H1 (cell line): ENCODE measurements around the gene TOP1. TPM values are rescaled to one million over a fixed set of nuclear protein-coding genes. Genes with fewer than 3 reads are reported as not detected.

Source experiments
- CTCF ChIA-PET: fragments of 300-600 bp; sonication (Branson Sonifier 250); formaldehyde crosslinking; loops from one replicate; lab custom pipeline; 2021; ENCODE audit not compliant: partially characterized antibody; lab: Charles Lee
- POLR2A ChIA-PET: fragments of 300-600 bp; sonication (Branson Sonifier 250); formaldehyde crosslinking; loops from one replicate; lab custom pipeline; 2021; ENCODE audit warnings: inconsistent platforms; ENCODE audit not compliant: partially characterized antibody; lab: Charles Lee
- DNase-seq, 2 experiments: peaks; one replicate each; pipeline versions ENCODE4 v3.0.0 to v3.0.0-alpha.2; 2010 to 2022; ENCODE audit warnings: low spot score in 2 of 2, low read depth in 1 of 2, mixed read lengths in 1 of 2
- FAIRE-seq: peaks from 2 replicates; lab custom pipeline; 2011; peaks lifted over from hg19 to GRCh38; lab: Jason Lieb, UNC
- H2AFZ ChIP-seq: 2 replicates; pipeline ENCODE4 v1.8.1; 2012; ENCODE audit warnings: low read length, inconsistent platforms
- H2AK5ac ChIP-seq: 2 replicates; pipeline ENCODE4 v1.6.1; 2013; ENCODE audit warnings: low read depth, low read length
- H2BK120ac ChIP-seq: replicated peaks from 2 replicates; pipeline ENCODE3; 2013; ENCODE audit warnings: low read depth, low read length, inconsistent platforms
- H2BK12ac ChIP-seq: 2 replicates; pipeline ENCODE4 v1.6.1; 2013; ENCODE audit warnings: low read depth, low read length
- H2BK15ac ChIP-seq: 2 replicates; pipeline ENCODE4 v1.6.1; 2013; ENCODE audit warnings: low read length
- H2BK20ac ChIP-seq: 2 replicates; pipeline ENCODE4 v1.6.1; 2013; ENCODE audit warnings: low read length
- H2BK5ac ChIP-seq: 2 replicates; pipeline ENCODE4 v1.6.1; 2013; ENCODE audit warnings: low read depth, low read length
- H3K14ac ChIP-seq: 2 replicates; pipeline ENCODE4 v1.6.1; 2013; ENCODE audit warnings: inconsistent platforms; ENCODE audit not compliant: insufficient read length
- H3K18ac ChIP-seq: 2 replicates; pipeline ENCODE4 v1.6.1; 2013; ENCODE audit warnings: low read length; ENCODE audit errors: extremely low read depth
- H3K23ac ChIP-seq: 2 replicates; pipeline ENCODE4 v1.6.1; 2013; ENCODE audit warnings: inconsistent platforms; ENCODE audit not compliant: insufficient read length
- H3K23me2 ChIP-seq: 2 replicates; pipeline ENCODE4 v1.6.1; 2013; ENCODE audit warnings: low read depth, low read length
- H3K27ac ChIP-seq: 2 replicates; pipeline ENCODE4 v1.6.1; 2011; ENCODE audit warnings: low read depth, low read length, inconsistent platforms
- H3K27me3 ChIP-seq, 4 experiments: replicated peaks in 1 of 4; 1 replicate in 1 of 4; 2 replicates in 3 of 4; pipeline versions ENCODE4 v1.6.1 to v1.8.1; 2011 to 2013; ENCODE audit warnings: low read length in 3 of 4, mild to moderate bottlenecking in 3 of 4, inconsistent platforms in 2 of 4, mixed read lengths in 2 of 4, moderate library complexity in 1 of 4; ENCODE audit not compliant: control insufficient read depth in 3 of 4, insufficient read depth in 3 of 4; ENCODE audit errors: extremely low read depth in 1 of 4
- H3K36me3 ChIP-seq, 4 experiments: 2 replicates each; pipeline versions ENCODE4 v1.6.1 to v1.8.1; 2011 to 2013; ENCODE audit warnings: mild to moderate bottlenecking in 4 of 4, low read length in 3 of 4, moderate library complexity in 2 of 4, control low read depth in 1 of 4, inconsistent platforms in 1 of 4; ENCODE audit not compliant: insufficient read depth in 4 of 4, control insufficient read depth in 2 of 4
- H3K4ac ChIP-seq: replicated peaks from 2 replicates; pipeline ENCODE3; 2013; ENCODE audit warnings: low read length, low read depth, mixed read lengths, inconsistent platforms; ENCODE audit not compliant: insufficient read length
- H3K4me1 ChIP-seq, 4 experiments: replicated peaks in 1 of 4; 1 replicate in 1 of 4; 2 replicates in 3 of 4; pipeline versions ENCODE4 v1.6.1 to v1.8.1; 2011 to 2013; ENCODE audit warnings: low read length in 3 of 4, inconsistent platforms in 2 of 4, mixed read lengths in 1 of 4; ENCODE audit not compliant: insufficient read depth in 4 of 4, control insufficient read depth in 3 of 4
- H3K4me2 ChIP-seq, 2 experiments: 2 replicates each; pipeline versions ENCODE4 v1.6.1 to v1.8.1; 2011 to 2013; ENCODE audit warnings: low read depth in 2 of 2, low read length in 2 of 2, control low read depth in 1 of 2, inconsistent platforms in 1 of 2, mild to moderate bottlenecking in 1 of 2; ENCODE audit not compliant: insufficient read depth in 1 of 2
- H3K4me3 ChIP-seq, 4 experiments: fragments of 200-600, 300-600 bp in 1 of 4; sonication (generic), shearing (Covaris generic), sonication (Bioruptor Twin) in 1 of 4; 2 replicates each; pipeline versions ENCODE4 v1.5.1 to v1.8.1; 2011 to 2016; ENCODE audit warnings: low read length in 4 of 4, low read depth in 3 of 4, control low read depth in 2 of 4, inconsistent platforms in 2 of 4, mild to moderate bottlenecking in 2 of 4, mixed read lengths in 1 of 4, moderate library complexity in 1 of 4; ENCODE audit not compliant: insufficient read depth in 2 of 4; ENCODE audit errors: extremely low read depth in 1 of 4
- H3K56ac ChIP-seq: replicated peaks from 2 replicates; pipeline ENCODE3; 2013; ENCODE audit warnings: low read depth, mild to moderate bottlenecking, mixed read lengths, low read length, inconsistent platforms; ENCODE audit not compliant: insufficient read length
- H3K79me1 ChIP-seq: 2 replicates; pipeline ENCODE4 v1.6.1; 2013; ENCODE audit warnings: low read depth, low read length, control low read depth
- H3K79me2 ChIP-seq, 2 experiments: 2 replicates each; pipeline versions ENCODE4 v1.6.1 to v1.8.1; 2012 to 2013; ENCODE audit warnings: low read length in 2 of 2, mild to moderate bottlenecking in 2 of 2, inconsistent platforms in 1 of 2; ENCODE audit not compliant: insufficient read depth in 2 of 2, control insufficient read depth in 1 of 2
- H3K9ac ChIP-seq, 4 experiments: replicated peaks in 1 of 4; 1 replicate in 1 of 4; 2 replicates in 3 of 4; pipeline versions ENCODE4 v1.6.1 to v1.8.1; 2011 to 2013; ENCODE audit warnings: low read depth in 3 of 4, low read length in 3 of 4, control low read depth in 2 of 4, mild to moderate bottlenecking in 2 of 4, moderate library complexity in 2 of 4, inconsistent platforms in 1 of 4; ENCODE audit errors: extremely low read depth in 1 of 4
- H3K9me3 ChIP-seq, 2 experiments: 2 replicates each; pipeline versions ENCODE4 v1.6.1 to v1.8.1; 2012 to 2013; ENCODE audit warnings: mild to moderate bottlenecking in 2 of 2, moderate library complexity in 2 of 2, control low read depth in 1 of 2, inconsistent platforms in 1 of 2, low read depth in 1 of 2, low read length in 1 of 2, mixed read lengths in 1 of 2; ENCODE audit not compliant: insufficient read depth in 2 of 2
- H4K20me1 ChIP-seq, 2 experiments: replicated peaks in 1 of 2; 2 replicates each; pipeline versions ENCODE3 to v1.8.1; 2011 to 2013; ENCODE audit warnings: inconsistent platforms in 2 of 2, low read length in 2 of 2, mild to moderate bottlenecking in 1 of 2; ENCODE audit not compliant: insufficient read depth in 2 of 2, control insufficient read depth in 1 of 2
- H4K5ac ChIP-seq: 2 replicates; pipeline ENCODE4 v1.6.1; 2013; ENCODE audit warnings: low read length, low read depth, mixed read lengths, inconsistent platforms; ENCODE audit not compliant: insufficient read length
- H4K8ac ChIP-seq: 2 replicates; pipeline ENCODE4 v1.8.0; 2013; ENCODE audit warnings: mild to moderate bottlenecking, moderate library complexity, low read length, inconsistent platforms; ENCODE audit not compliant: insufficient read depth; ENCODE audit errors: extremely low read depth
- H4K91ac ChIP-seq: replicated peaks from 2 replicates; pipeline ENCODE3; 2013; ENCODE audit warnings: low read length, mixed read lengths, inconsistent platforms; ENCODE audit not compliant: insufficient read length
- WGBS, 2 experiments: shearing (Covaris generic) in 1 of 2; methylation state at CpG; one replicate each; pipeline versions ENCODE4 v1.1.6 to v1.1.7; 2013 to 2015; ENCODE audit warnings: low lambda C conversion rate in 2 of 2, mixed read lengths in 2 of 2, inconsistent platforms in 1 of 2, low coverage in 1 of 2, missing lambda C conversion rate in 1 of 2; ENCODE audit not compliant: insufficient replicate concordance in 2 of 2, insufficient coverage in 1 of 2, insufficient read length in 1 of 2; ENCODE audit errors: extremely low coverage in 1 of 2, missing lambda C conversion rate in 1 of 2; 5-methylcytosine and 5-hydroxymethylcytosine counted together
- polyA plus RNA-seq, 7 experiments: library from polyadenylated mRNA; depleted of rRNA in 3 of 7; stranded (reverse) in 5 of 7; unstranded in 2 of 7; fragments of >200 nt in 5 of 7; fragments of 200-250 nt in 2 of 7; gene quantifications; 1 replicate in 5 of 7; 2 replicates in 1 of 7; 4 replicates in 1 of 7; pipeline versions ENCODE4 v1.2.1 to v1.2.3, GENCODE V29; 2011 to 2013; ENCODE audit warnings: missing spikeins in 2 of 7, mixed read lengths in 2 of 7
- total RNA-seq: library from RNA; stranded (reverse); fragmentation: NEBNext Ultra II Directional; extraction: Animal tissue kit (Norgen Biotek cat#: 25700); gene quantifications from 2 replicates; pipeline ENCODE4 v1.2.1, GENCODE V29; 2021

TOP1 gene
- total and polyA plus RNA-seq, 2 of the 8 experiments (the other 6 are each of a cell fraction or from before 2014, with no cell fraction given), result 7.4 to 108 TPM

GRCh38 chr20:41034239-41034638 is 5.6 kb downstream of the TOP1 start:
- no peak overlapping the region for H2BK12ac ChIP-seq
- H4K20me1 ChIP-seq, result peaks cover 52 to 54% of the 10 kb centered on the region in 2 experiments
- H3K79me1 ChIP-seq, result peaks cover 6% of the 10 kb centered on the region
- H3K27me3 ChIP-seq, result peaks cover 2 to 33% (median 18%) of the 10 kb centered on the region in 4 experiments; a peak in 6 of 7 replicates
- no peak overlapping the region for H2BK120ac ChIP-seq
- no peak for DNase-seq
- H3K56ac ChIP-seq, result no peak overlapping the region
- H3K18ac ChIP-seq, result no peak overlapping the region
- H3K23me2 ChIP-seq, result peaks cover 3% of the 10 kb centered on the region; the same call in 1 of the 2 replicates
- peaks cover 0 to 12% (median 3%) of the 10 kb centered on the region in 4 experiments; a peak in 3 of 8 replicates for H3K36me3 ChIP-seq
- no peak overlapping the region for H3K4me2 ChIP-seq
- no peak overlapping the region for H3K27ac ChIP-seq
- H2BK5ac ChIP-seq, result no peak overlapping the region
- ChIA-PET POLR2A (interaction anchor here (0.6 to 7.1 kb wide), 4 partner anchors 10 to 1495 kb away, joined by 3 to 45 read pairs (median 4); no protein-coding TSS in a partner anchor), CTCF (interaction anchor here (1.6 kb wide), 1 partner anchor 65 kb away, joined by 6 read pairs; no protein-coding TSS in a partner anchor)
- H3K23ac ChIP-seq, result no peak overlapping the region
- H3K4me3 ChIP-seq, result no peak overlapping the region
- H2BK20ac ChIP-seq, result no peak overlapping the region
- H2BK15ac ChIP-seq, result no peak overlapping the region
- H3K9ac ChIP-seq, result no peak overlapping the region
- H4K91ac ChIP-seq, result no peak overlapping the region
- H2AK5ac ChIP-seq, result no peak overlapping the region
- H4K8ac ChIP-seq, result no peak overlapping the region
- H3K4ac ChIP-seq, result no peak overlapping the region
- no peak overlapping the region for H4K5ac ChIP-seq
- FAIRE-seq, result no peak
- H3K14ac ChIP-seq, result no peak overlapping the region
- no peak overlapping the region for H2AFZ ChIP-seq
- WGBS, 2 experiments, result 94 to 100% methylated on average over 2 to 3 of the region's 3 CpGs
- peaks cover 24 to 97% of the 10 kb centered on the region in 2 experiments for H3K79me2 ChIP-seq
- H3K9me3 ChIP-seq, result no peaks in the 10 kb centered on the region
- H3K4me1 ChIP-seq, result peaks cover 3 to 11% (median 10%) of the 10 kb centered on the region in 4 experiments; a peak in 4 of 7 replicates
